SK-N-SH (cell line): Measurements from ENCODE around the gene WDFY2. TPM values are rescaled to one million over a fixed set of nuclear protein-coding genes. Genes with fewer than 3 reads are reported as not detected.
A peak's percentile ranks its signal among the peaks of the same experiment; 100 is the strongest.

ENCODE experiments used
- CTCF ChIA-PET: fragments of 300-600, 350-600 bp; formaldehyde crosslinking; extraction: SDS; loops from one replicate; lab custom pipeline; 2021; lab: Yijun Ruan, JAX
- POLR2A ChIA-PET: fragments of 350-600 bp; sonication (Branson Sonifier 250); formaldehyde crosslinking; extraction: SDS; loops from one replicate; lab custom pipeline; 2020; ENCODE audit warnings: antibody characterized with exemption, inconsistent platforms; lab: Yijun Ruan, JAX
- DNase-seq: peaks from one replicate; pipeline ENCODE4 v3.0.0; 2012
- H2AFZ ChIP-seq: fragments of 200-600 bp; sonication (generic); 2 replicates; pipeline ENCODE4 v1.8.1; 2016; ENCODE audit warnings: antibody characterized with exemption, mild to moderate bottlenecking, low read depth
- H3F3A ChIP-seq: fragments of 200-600 bp; sonication (generic); replicated peaks from 2 replicates; pipeline ENCODE3; 2016; ENCODE audit warnings: antibody characterized with exemption, mild to moderate bottlenecking; ENCODE audit not compliant: insufficient read depth
- H3K27ac ChIP-seq, 2 experiments: fragments of 200-500 bp in 1 of 2; fragments of 200-600 bp in 1 of 2; sonication (Bioruptor generic) in 1 of 2; sonication (generic), shearing (Covaris generic) in 1 of 2; 2 replicates each; pipeline versions ENCODE4 v1.5.1 to v1.6.1; 2014 to 2016; ENCODE audit warnings: low read depth in 2 of 2, inconsistent platforms in 1 of 2, low read length in 1 of 2, mild to moderate bottlenecking in 1 of 2, mixed read lengths in 1 of 2
- H3K27me3 ChIP-seq: fragments of 200-600 bp; sonication (generic), shearing (Covaris generic); 2 replicates; pipeline ENCODE4 v1.6.1; 2016; ENCODE audit warnings: mixed run types; ENCODE audit not compliant: insufficient read depth
- H3K36me3 ChIP-seq, 2 experiments: fragments of 200-500 bp in 1 of 2; fragments of 200-600 bp in 1 of 2; sonication (Bioruptor generic) in 1 of 2; sonication (generic) in 1 of 2; replicated peaks in 1 of 2; 2 replicates each; pipeline versions ENCODE3 to v1.5.1; 2014 to 2016; ENCODE audit warnings: low read length in 1 of 2, mild to moderate bottlenecking in 1 of 2; ENCODE audit not compliant: insufficient read depth in 2 of 2, control insufficient read depth in 1 of 2
- H3K4me1 ChIP-seq, 2 experiments: fragments of 200-500 bp in 1 of 2; fragments of 200-600 bp in 1 of 2; sonication (Bioruptor generic) in 1 of 2; sonication (generic), shearing (Covaris generic) in 1 of 2; 2 replicates each; pipeline versions ENCODE4 v1.5.1 to v1.6.1; 2014 to 2016; ENCODE audit warnings: low read depth in 1 of 2, low read length in 1 of 2, mixed run types in 1 of 2; ENCODE audit not compliant: insufficient read depth in 2 of 2, control insufficient read depth in 1 of 2
- H3K4me2 ChIP-seq: fragments of 200-600 bp; sonication (generic), shearing (Covaris generic); 2 replicates; pipeline ENCODE4 v1.6.1; 2017; ENCODE audit warnings: mixed run types
- H3K4me3 ChIP-seq, 2 experiments: fragments of 200-500 bp in 1 of 2; fragments of 200-600 bp in 1 of 2; sonication (Bioruptor generic) in 1 of 2; sonication (generic), shearing (Covaris generic) in 1 of 2; 2 replicates each; pipeline versions ENCODE4 v1.5.1 to v1.8.1; 2014 to 2016; ENCODE audit warnings: low read depth in 2 of 2, inconsistent platforms in 1 of 2, low read length in 1 of 2, mild to moderate bottlenecking in 1 of 2, mixed read lengths in 1 of 2, moderate library complexity in 1 of 2
- H3K79me2 ChIP-seq: fragments of 200-600 bp; sonication (generic); 2 replicates; pipeline ENCODE4 v1.8.1; 2017; ENCODE audit warnings: mild to moderate bottlenecking; ENCODE audit not compliant: insufficient read depth
- H3K9ac ChIP-seq: fragments of 200-600 bp; sonication (generic); 2 replicates; pipeline ENCODE4 v1.6.1; 2017; ENCODE audit warnings: mixed run types
- H3K9me2 ChIP-seq: fragments of 200-600 bp; sonication (generic); 2 replicates; pipeline ENCODE4 v1.6.1; 2017; ENCODE audit warnings: mixed run types
- H3K9me3 ChIP-seq: fragments of 200-600 bp; sonication (generic); 2 replicates; pipeline ENCODE4 v1.6.1; 2017; ENCODE audit warnings: mixed run types, mild to moderate bottlenecking, moderate library complexity
- H4K20me1 ChIP-seq: fragments of 200-600 bp; sonication (generic); 2 replicates; pipeline ENCODE4 v1.6.1; 2017; ENCODE audit warnings: mild to moderate bottlenecking, mixed run types; ENCODE audit not compliant: insufficient read depth
- CTCF ChIP-seq: fragments of 200-600 bp; sonication (generic); IDR thresholded peaks from 2 replicates; pipeline ENCODE4 v1.6.1; 2017; ENCODE audit warnings: antibody characterized with exemption, mild to moderate bottlenecking, moderate library complexity
- EP300 ChIP-seq, 2 experiments: IDR thresholded peaks; 2 replicates each; pipeline versions ENCODE4 v1.4.0 to v1.6.1; 2012; ENCODE audit warnings: borderline replicate concordance in 1 of 2, low read depth in 1 of 2, low read length in 1 of 2
- EZH2phosphoT487 ChIP-seq: fragments of 200-600 bp; sonication (generic); IDR thresholded peaks from 2 replicates; pipeline ENCODE4 v1.6.1; 2017; ENCODE audit warnings: low read depth, mixed run types, mild to moderate bottlenecking, antibody characterized with exemption, moderate library complexity, borderline replicate concordance
- FOXM1 ChIP-seq: IDR thresholded peaks from 2 replicates; pipeline ENCODE4 v1.4.0; 2012; ENCODE audit warnings: low read depth, mild to moderate bottlenecking
- GABPA ChIP-seq: IDR thresholded peaks from 2 replicates; pipeline ENCODE4 v1.4.0; 2012; ENCODE audit warnings: low read depth, mild to moderate bottlenecking
- MAX ChIP-seq: IDR thresholded peaks from 2 replicates; pipeline ENCODE4 v1.4.0; 2012; ENCODE audit warnings: low read depth
- NFIC ChIP-seq: IDR thresholded peaks from 2 replicates; pipeline ENCODE4 v1.4.0; 2012; ENCODE audit warnings: borderline replicate concordance
- NRF1 ChIP-seq: IDR thresholded peaks from 2 replicates; pipeline ENCODE4 v1.6.1; 2012; ENCODE audit warnings: low read depth, mild to moderate bottlenecking, low read length
- PBX3 ChIP-seq: IDR thresholded peaks from 2 replicates; pipeline ENCODE4; 2012
- POLR2AphosphoS5 ChIP-seq: IDR thresholded peaks from 2 replicates; pipeline ENCODE4 v1.6.1; 2012; ENCODE audit warnings: low read depth, low read length
- RAD21 ChIP-seq: IDR thresholded peaks from 2 replicates; pipeline ENCODE4 v1.6.1; 2012; ENCODE audit warnings: mild to moderate bottlenecking, low read length
- RCOR1 ChIP-seq: fragments of 150-350 bp; IDR thresholded peaks from 2 replicates; pipeline ENCODE4 v1.6.1; 2017; ENCODE audit warnings: antibody characterized with exemption, low read length
- RFX5 ChIP-seq: IDR thresholded peaks from 2 replicates; pipeline ENCODE4 v1.6.1; 2012; ENCODE audit warnings: mild to moderate bottlenecking, improper control_type of control experiment, low read length
- RXRA ChIP-seq: IDR thresholded peaks from 2 replicates; pipeline ENCODE4 v1.4.0; 2012; ENCODE audit warnings: low read depth, mild to moderate bottlenecking, borderline replicate concordance
- SMC3 ChIP-seq: IDR thresholded peaks from 2 replicates; pipeline ENCODE4 v1.6.1; 2012; ENCODE audit warnings: low read depth, low read length, improper control_type of control experiment
- USF2 ChIP-seq: fragments of 150-350 bp; IDR thresholded peaks from 2 replicates; pipeline ENCODE4 v1.6.1; 2017; ENCODE audit warnings: antibody characterized with exemption, low read length, low read depth, borderline replicate concordance
- ZBTB33 ChIP-seq: IDR thresholded peaks from 2 replicates; pipeline ENCODE4 v1.4.0; 2012; ENCODE audit warnings: low read depth, borderline replicate concordance
- WGBS: methylation state at CpG from one replicate; pipeline ENCODE4 v1.1.6; 2017; ENCODE audit warnings: low lambda C conversion rate; 5-methylcytosine and 5-hydroxymethylcytosine counted together
- polyA plus RNA-seq, 3 experiments: library from polyadenylated mRNA; depleted of rRNA; stranded (reverse); fragments of >200 nt; gene quantifications; 2 replicates each; pipeline ENCODE4 v1.2.3, GENCODE V29; 2012

The WDFY2 gene
- polyA plus RNA-seq, 1 of the 3 experiments (the other 2 are of a cell fraction), result 4.1 TPM

GRCh38 chr13:51645154-51645650 is 60.9 kb downstream of the WDFY2 start:
- DNase-seq, result no peak
- ChIA-PET POLR2A (no interaction called here), CTCF (interaction anchor here (1.4 to 1.5 kb wide), 2 partner anchors 17 to 152 kb away, joined by 3 read pairs; no protein-coding TSS in a partner anchor)
- WGBS, result 77% methylated on average over 4 of the region's 4 CpGs
- no peak for TF ChIP-seq RXRA
- no peak for TF ChIP-seq NFIC
- TF ChIP-seq POLR2AphosphoS5, result no peak
- no peak for TF ChIP-seq USF2
- no peak for TF ChIP-seq MAX
- TF ChIP-seq SMC3, result no peak
- no peak for TF ChIP-seq GABPA
- no peak for TF ChIP-seq CTCF
- no peak for TF ChIP-seq FOXM1
- TF ChIP-seq EZH2phosphoT487, result no peak
- TF ChIP-seq RFX5, result no peak
- Histone ChIP-seq H3K27me3 (no peaks in the 10 kb centered on the region), H3K27ac (peak overlapping the region; percentile 90 to 96; a peak in 3 of 4 replicates), H2AFZ (no peak overlapping the region), H3K4me1 (peaks cover 18 to 35% of the 10 kb centered on the region in 2 experiments), H3K4me3 (no peak overlapping the region), H3K79me2 (peaks cover 74% of the 10 kb centered on the region), H3K9me2 (no peaks in the 10 kb centered on the region), H3K36me3 (no peaks in the 10 kb centered on the region), H3F3A (peaks cover 21% of the 10 kb centered on the region), H3K9me3 (no peaks in the 10 kb centered on the region), H3K4me2 (peak overlapping the region; percentile 72; the same call in 1 of the 2 replicates), H3K9ac (peak overlapping the region; percentile 21; the same call in 1 of the 2 replicates), H4K20me1 (peaks cover 10% of the 10 kb centered on the region; the same call in 1 of the 2 replicates)

- POLR2A ChIA-PET, result no interaction called here
- no peak for DNase-seq
- H3K27me3 ChIP-seq, result no peaks in the 10 kb centered on the region
- H3K36me3 ChIP-seq, result no peaks in the 10 kb centered on the region
- CTCF ChIA-PET, result interaction anchor here (0.6 to 1.5 kb wide), 3 partner anchors 18 to 152 kb away, joined by 3 read pairs; no protein-coding TSS in a partner anchor
- peaks cover 21% of the 10 kb centered on the region for H3F3A ChIP-seq
- peaks cover 10% of the 10 kb centered on the region; the same call in 1 of the 2 replicates for H4K20me1 ChIP-seq
- H3K79me2 ChIP-seq, result peaks cover 74% of the 10 kb centered on the region
- no peak overlapping the region for H3K4me3 ChIP-seq
- H2AFZ ChIP-seq, result no peak overlapping the region
- H3K9me2 ChIP-seq, result no peaks in the 10 kb centered on the region
- H3K27ac ChIP-seq, result peak overlapping the region in 1 of 2 experiments; percentile 96; a peak in 2 of 4 replicates
- peak overlapping the region; percentile 72; the same call in 1 of the 2 replicates for H3K4me2 ChIP-seq
- peaks cover 18 to 35% of the 10 kb centered on the region in 2 experiments for H3K4me1 ChIP-seq
- H3K9me3 ChIP-seq, result no peaks in the 10 kb centered on the region
- no peak overlapping the region for H3K9ac ChIP-seq
- WGBS, result 94% methylated on average over 10 of the region's 10 CpGs
- TF ChIP-seq RCOR1, result no peak
- TF ChIP-seq ZBTB33, result no peak
- no peak for TF ChIP-seq PBX3
- TF ChIP-seq SMC3, result no peak
- TF ChIP-seq RAD21, result no peak
- TF ChIP-seq NRF1, result no peak
- TF ChIP-seq NFIC, result no peak
- TF ChIP-seq POLR2AphosphoS5, result no peak
- TF ChIP-seq RXRA, result no peak
- TF ChIP-seq EP300 (IDR thresholded peaks at IDR 0.05; ENCODE audit: borderline replicate concordance in 1 of 2, low read depth in 1 of 2, low read length in 1 of 2), result no peak
These were observed 61.8 kb downstream of the WDFY2 start for GRCh38 chr13:51645761-51646670.
